ENCODE measurements around the gene FPR2.
A peak's percentile ranks its signal among the peaks of the same experiment; 100 is the strongest.
"Not testable (repeated sequence)": the region's sequence is repeated elsewhere in the genome, so short reads cannot be mapped to it uniquely, and the experiment has no call there.

The FPR2 gene

DNA sequence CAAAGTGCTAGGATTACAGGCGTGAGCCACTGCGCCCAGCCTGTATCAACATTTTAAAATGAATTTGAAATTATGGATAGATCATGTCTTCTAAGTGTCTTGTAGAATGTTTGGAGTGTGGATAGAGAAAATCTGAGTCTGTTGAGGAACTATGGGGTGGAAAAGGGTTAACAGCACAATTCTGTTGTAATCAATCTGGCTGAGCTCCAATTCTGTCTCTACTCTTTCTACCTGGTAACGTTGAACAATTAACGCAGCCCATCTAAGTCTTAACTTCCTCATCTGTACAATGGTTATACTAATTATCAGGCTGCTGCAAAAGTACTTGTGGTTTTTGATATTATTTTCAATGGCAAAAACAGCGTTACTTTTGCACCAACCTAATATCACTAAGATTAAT, 4.1 kb downstream of the FPR2 start:
- H3K9me3 ChIP-seq = no peaks in the 10 kb centered on the region
- peak overlapping the region; percentile 99 for H3K27ac ChIP-seq
- peaks cover 77 to 98% of the 10 kb centered on the region in 2 experiments for H3K4me1 ChIP-seq (ENCODE audit: control insufficient read depth in 1 of 2, insufficient read depth in 1 of 2, low read depth in 1 of 2, low read length in 1 of 2)
- H3K27me3 ChIP-seq = no peaks in the 10 kb centered on the region
- H3K4me3 ChIP-seq (ENCODE audit: low read depth in 1 of 2, low read length in 1 of 2) = peak overlapping the region; percentile 65 to 84
- TF ChIP-seq CTCF (IDR thresholded peaks at IDR 0.05) = no peak
- peaks cover 51% of the 10 kb centered on the region for H3K36me3 ChIP-seq

GRCh38 chr19:51766461-51766860, 5.5 kb downstream of the FPR2 start:
- Histone ChIP-seq H3K27ac (peak overlapping the region; percentile 99), H3K4me1 (ENCODE audit: control insufficient read depth in 1 of 2, insufficient read depth in 1 of 2, low read depth in 1 of 2, low read length in 1 of 2) (peaks cover 83 to 97% of the 10 kb centered on the region in 2 experiments), H3K36me3 (peaks cover 56% of the 10 kb centered on the region), H3K27me3 (no peaks in the 10 kb centered on the region), H3K9me3 (no peaks in the 10 kb centered on the region), H3K4me3 (ENCODE audit: low read depth in 1 of 2, low read length in 1 of 2) (peak overlapping the region; percentile 65 to 84)
- no peak for TF ChIP-seq CTCF (IDR thresholded peaks at IDR 0.05)

DNA sequence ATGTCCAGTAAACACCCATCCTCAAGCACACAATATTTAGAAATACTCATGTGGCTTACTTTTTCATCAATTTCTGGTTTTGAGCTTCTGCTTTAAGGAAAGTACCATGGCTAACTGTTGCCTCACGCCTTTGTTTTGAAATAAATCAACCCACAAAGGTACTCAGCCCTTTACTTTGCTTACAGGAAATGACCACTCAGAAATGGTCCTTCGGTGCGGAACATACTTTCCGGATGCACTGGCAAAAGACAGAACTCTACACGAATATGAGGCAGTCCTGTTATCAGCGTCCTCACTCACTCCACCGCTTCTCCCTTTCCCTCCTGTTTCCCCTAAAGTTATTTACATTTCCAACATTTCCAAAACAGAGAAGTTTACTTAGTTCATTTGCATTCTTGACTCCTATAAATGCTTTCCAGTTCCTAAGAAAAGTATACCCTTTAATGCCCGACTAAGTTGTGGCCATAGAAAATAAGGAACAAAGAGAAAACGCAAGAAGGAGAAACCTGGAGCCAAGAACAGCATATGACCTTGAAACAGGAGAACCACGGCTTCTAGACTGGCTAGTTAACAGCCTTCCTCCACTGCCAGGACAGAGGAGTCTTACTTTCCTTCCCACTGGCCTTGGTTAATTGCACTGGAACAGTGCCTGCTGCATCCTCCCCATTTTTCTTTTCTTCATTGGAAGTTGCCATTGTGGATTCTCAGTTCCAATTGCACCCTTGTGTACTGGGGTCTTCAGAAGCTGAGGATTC, 10.6 kb downstream of the FPR2 start:
- Histone ChIP-seq H3K4me3 (ENCODE audit: low read depth in 1 of 2, low read length in 1 of 2) (peak overlapping the region; percentile 46 to 84), H3K27me3 (no peaks in the 10 kb centered on the region), H3K4me1 (ENCODE audit: control insufficient read depth in 1 of 2, insufficient read depth in 1 of 2, low read depth in 1 of 2, low read length in 1 of 2) (peaks cover 94 to 100% of the 10 kb centered on the region in 2 experiments), H3K27ac (peak overlapping the region; percentile 99), H3K9me3 (peaks cover 4% of the 10 kb centered on the region), H3K36me3 (peaks cover 36% of the 10 kb centered on the region)
- TF ChIP-seq CTCF (IDR thresholded peaks at IDR 0.05) = peak; percentile 47

GRCh38 chr19:51772977-51773376, 12.0 kb downstream of the FPR2 start:
- Histone ChIP-seq H3K27me3 (no peaks in the 10 kb centered on the region), H3K4me1 (ENCODE audit: control insufficient read depth in 1 of 2, insufficient read depth in 1 of 2, low read depth in 1 of 2, low read length in 1 of 2) (peaks cover 92 to 100% of the 10 kb centered on the region in 2 experiments), H3K9me3 (peaks cover 4% of the 10 kb centered on the region), H3K36me3 (peaks cover 25% of the 10 kb centered on the region), H3K27ac (peak overlapping the region; percentile 99), H3K4me3 (ENCODE audit: low read depth in 1 of 2, low read length in 1 of 2) (peak overlapping the region; percentile 35 to 46)
- peak; percentile 66 for TF ChIP-seq CTCF (IDR thresholded peaks at IDR 0.05)

- not testable (repeated sequence) for H3K9me3 ChIP-seq; H3K27me3 ChIP-seq; H3K4me3 ChIP-seq (ENCODE audit: low read depth in 1 of 2, low read length in 1 of 2); H3K36me3 ChIP-seq
- peaks cover 74 to 93% of the 10 kb centered on the region in 2 experiments for H3K4me1 ChIP-seq (ENCODE audit: control insufficient read depth in 1 of 2, insufficient read depth in 1 of 2, low read depth in 1 of 2, low read length in 1 of 2)
- peak overlapping the region; percentile 99 for H3K27ac ChIP-seq
Observed at GRCh38 chr19:51776561-51776960, 15.6 kb downstream of the FPR2 start.

Data from neutrophil (primary cell).